Esophagus muscularis mucosa (tissue), 2 donors: ENCODE data around the gene LUC7L3.

ENCODE experiments used
- POLR2A ChIP-seq: fragments of 450-650 bp; IDR thresholded peaks from one replicate; pipeline ENCODE4 v1.6.1; 2017; ENCODE audit warnings: antibody characterized with exemption, moderate library complexity, mild to moderate bottlenecking, low read depth
- POLR2AphosphoS5 ChIP-seq, 2 donors: sonication (generic); formaldehyde crosslinking; IDR thresholded peaks; one replicate each; pipeline ENCODE4 v1.6.1; 2017; ENCODE audit warnings: antibody characterized with exemption in 2 of 2

DNA sequence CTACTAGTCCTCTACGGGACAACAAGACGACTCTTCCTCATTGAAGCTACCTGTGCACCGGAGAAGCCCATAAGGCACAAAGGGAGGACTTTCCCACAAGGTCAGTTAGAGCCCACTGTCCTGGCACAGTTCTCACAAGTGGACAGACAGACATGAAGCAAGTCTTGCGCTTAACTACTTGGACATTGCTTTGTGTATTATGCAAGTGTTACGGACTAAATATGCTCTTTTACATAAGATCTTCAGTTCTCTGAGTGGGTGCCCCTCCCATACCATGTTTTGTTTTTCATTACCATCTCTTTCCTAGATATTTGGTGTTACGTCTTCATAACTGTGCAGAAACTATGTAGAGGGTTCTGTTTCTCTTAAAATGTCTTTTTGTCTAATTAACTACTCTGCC is 29.8 kb downstream of the LUC7L3 start:
- TF ChIP-seq POLR2A (no peak), POLR2AphosphoS5 (IDR thresholded peaks at IDR 0.05) (no peak)
